Mesenchymal stem cell (in vitro differentiated cells and primary cell): ENCODE measurements around the gene DNAJB2.

Experiments used
- DNase-seq: peaks from one replicate; pipeline ENCODE4 v3.0.0-alpha.2; 2013
- H2AFZ ChIP-seq: one replicate; pipeline ENCODE4 v1.6.1; 2013; ENCODE audit warnings: low read depth, mild to moderate bottlenecking, control low read depth, inconsistent platforms, low read length, moderate library complexity
- H2AK5ac ChIP-seq: 2 replicates; pipeline ENCODE4 v1.6.1; 2013; ENCODE audit warnings: low read length, moderate library complexity, mild to moderate bottlenecking, inconsistent platforms; ENCODE audit not compliant: severe bottlenecking
- H2BK120ac ChIP-seq: one replicate; pipeline ENCODE4 v1.6.1; 2013; ENCODE audit warnings: low read depth, mild to moderate bottlenecking, inconsistent platforms, low read length, moderate library complexity
- H2BK12ac ChIP-seq, 2 experiments: one replicate each; pipeline ENCODE4 v1.6.1; 2013; ENCODE audit warnings: inconsistent platforms in 2 of 2, low read length in 2 of 2, mild to moderate bottlenecking in 2 of 2, moderate library complexity in 2 of 2, control low read depth in 1 of 2
- H2BK15ac ChIP-seq: one replicate; pipeline ENCODE4 v1.6.1; 2013; ENCODE audit warnings: mild to moderate bottlenecking, low read depth, inconsistent platforms; ENCODE audit not compliant: poor library complexity, severe bottlenecking
- H2BK5ac ChIP-seq: 2 replicates; pipeline ENCODE4 v1.6.1; 2013; ENCODE audit warnings: low read depth, mild to moderate bottlenecking, low read length, control low read depth, inconsistent platforms; ENCODE audit not compliant: poor library complexity, severe bottlenecking
- H3K14ac ChIP-seq, 2 experiments: one replicate each; pipeline ENCODE4 v1.6.1; 2013; ENCODE audit warnings: inconsistent platforms in 2 of 2, low read length in 2 of 2, control low read depth in 1 of 2, mild to moderate bottlenecking in 1 of 2, moderate library complexity in 1 of 2
- H3K18ac ChIP-seq, 2 experiments: one replicate each; pipeline ENCODE4 v1.6.1; 2013; ENCODE audit warnings: inconsistent platforms in 2 of 2, low read length in 2 of 2, control low read depth in 1 of 2, low read depth in 1 of 2, mild to moderate bottlenecking in 1 of 2
- H3K23ac ChIP-seq, 2 experiments: one replicate each; pipeline ENCODE4 v1.6.1; 2013; ENCODE audit warnings: inconsistent platforms in 2 of 2, low read length in 2 of 2, mild to moderate bottlenecking in 2 of 2, moderate library complexity in 2 of 2, control low read depth in 1 of 2
- H3K27ac ChIP-seq: 2 replicates; pipeline ENCODE4 v1.5.1; 2013; ENCODE audit warnings: mild to moderate bottlenecking, moderate library complexity, low read length, control low read depth, inconsistent platforms; ENCODE audit not compliant: poor library complexity, severe bottlenecking
- H3K27me3 ChIP-seq, 2 experiments: 2 replicates each; pipeline versions ENCODE4 v1.6.1 to v1.7.0; 2013; ENCODE audit warnings: low read length in 2 of 2, mild to moderate bottlenecking in 2 of 2, moderate library complexity in 2 of 2, control low read depth in 1 of 2, inconsistent platforms in 1 of 2; ENCODE audit not compliant: control insufficient read depth in 1 of 2, insufficient read depth in 1 of 2
- H3K36me3 ChIP-seq, 2 experiments: 2 replicates each; pipeline versions ENCODE4 v1.6.1 to v1.7.0; 2013; ENCODE audit warnings: low read length in 2 of 2, control low read depth in 1 of 2, inconsistent platforms in 1 of 2, low read depth in 1 of 2, mild to moderate bottlenecking in 1 of 2; ENCODE audit not compliant: insufficient read depth in 2 of 2, control insufficient read depth in 1 of 2
- H3K4ac ChIP-seq, 2 experiments: one replicate each; pipeline ENCODE4 v1.6.1; 2013; ENCODE audit warnings: inconsistent platforms in 2 of 2, low read length in 2 of 2, mild to moderate bottlenecking in 2 of 2, moderate library complexity in 2 of 2, control low read depth in 1 of 2, low read depth in 1 of 2
- H3K4me1 ChIP-seq: 2 replicates; pipeline ENCODE4 v1.6.1; 2013; ENCODE audit warnings: low read depth, low read length, control low read depth; ENCODE audit not compliant: control insufficient read depth, insufficient read depth
- H3K4me2 ChIP-seq: 2 replicates; pipeline ENCODE4 v1.6.1; 2013; ENCODE audit warnings: low read length, mild to moderate bottlenecking, inconsistent platforms; ENCODE audit not compliant: poor library complexity, severe bottlenecking
- H3K4me3 ChIP-seq, 2 experiments: 2 replicates each; pipeline versions ENCODE4 v1.5.1 to v1.7.0; 2013; ENCODE audit warnings: low read length in 2 of 2, mild to moderate bottlenecking in 2 of 2, control low read depth in 1 of 2, low read depth in 1 of 2; ENCODE audit not compliant: insufficient read depth in 1 of 2
- H3K79me1 ChIP-seq: replicated peaks from 2 replicates; pipeline ENCODE4 v1.6.1; 2013; ENCODE audit warnings: mild to moderate bottlenecking, control low read depth, low read length, inconsistent platforms; ENCODE audit not compliant: poor library complexity, severe bottlenecking
- H3K9ac ChIP-seq: 2 replicates; pipeline ENCODE4 v1.7.0; 2013; ENCODE audit warnings: mild to moderate bottlenecking, low read length, moderate library complexity
- H3K9me3 ChIP-seq: 2 replicates; pipeline ENCODE4 v1.7.0; 2013; ENCODE audit warnings: mild to moderate bottlenecking, low read length; ENCODE audit not compliant: control insufficient read depth
- H4K8ac ChIP-seq: one replicate; pipeline ENCODE4 v1.6.1; 2013; ENCODE audit warnings: inconsistent platforms, mild to moderate bottlenecking, low read length, moderate library complexity
- H4K91ac ChIP-seq: one replicate; pipeline ENCODE4 v1.6.1; 2013; ENCODE audit warnings: mild to moderate bottlenecking, low read length, inconsistent platforms
- WGBS: methylation state at CpG from one replicate; pipeline ENCODE4 v1.1.7; 2013; ENCODE audit warnings: mixed read lengths; 5-methylcytosine and 5-hydroxymethylcytosine counted together

DNAJB2 gene

DNA sequence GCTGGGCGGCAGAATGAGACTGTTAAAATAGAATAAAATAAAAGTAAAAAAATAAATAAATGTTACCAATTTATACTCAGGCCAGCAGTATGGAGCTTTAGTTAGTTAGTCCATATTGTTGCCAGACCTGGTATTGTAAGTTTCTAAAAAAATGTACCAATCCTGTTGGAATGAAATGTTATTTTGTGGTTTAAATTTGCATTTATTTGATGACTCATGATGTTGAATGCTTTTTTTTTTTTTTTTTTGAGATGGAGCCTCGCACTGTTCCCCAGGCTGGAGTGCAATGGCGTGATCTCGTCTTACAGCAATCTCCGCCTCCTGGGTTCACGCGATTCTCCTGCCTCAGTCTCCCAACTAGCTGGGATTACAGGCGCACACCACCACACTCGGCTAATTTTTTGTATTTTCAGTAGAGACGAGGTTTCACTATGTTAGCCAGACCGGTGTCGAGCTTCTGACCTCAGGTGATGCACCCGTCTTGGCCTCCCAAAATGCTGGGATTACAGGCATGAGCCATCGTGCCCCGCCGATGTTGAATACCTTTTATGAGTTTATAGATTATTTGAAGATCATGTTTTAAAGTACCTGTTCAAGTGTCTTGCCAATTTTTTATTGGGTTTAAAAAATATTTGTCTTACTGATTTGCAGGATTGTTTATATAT, 35.8 kb downstream of the DNAJB2 start:
- Histone ChIP-seq H3K36me3 (no peaks in the 10 kb centered on the region), H3K9ac (no peak overlapping the region), H3K14ac (no peak overlapping the region), H3K9me3 (no peaks in the 10 kb centered on the region), H3K27me3 (peaks cover 7 to 13% of the 10 kb centered on the region in 2 experiments), H2BK15ac (no peak overlapping the region), H3K4ac (no peak overlapping the region), H3K27ac (no peak overlapping the region), H3K79me1 (no peaks in the 10 kb centered on the region), H3K4me1 (no peaks in the 10 kb centered on the region), H2AFZ (no peak overlapping the region), H2BK5ac (no peak overlapping the region), H3K4me3 (no peak overlapping the region), H2AK5ac (no peak overlapping the region), H3K23ac (no peak overlapping the region), H4K8ac (no peak overlapping the region), H3K18ac (no peak overlapping the region), H2BK12ac (no peak overlapping the region), H4K91ac (no peak overlapping the region), H2BK120ac (no peak overlapping the region), H3K4me2 (no peak overlapping the region)
- 95% methylated on average over 15 of the region's 16 CpGs for WGBS
- DNase-seq: no peak

DNA sequence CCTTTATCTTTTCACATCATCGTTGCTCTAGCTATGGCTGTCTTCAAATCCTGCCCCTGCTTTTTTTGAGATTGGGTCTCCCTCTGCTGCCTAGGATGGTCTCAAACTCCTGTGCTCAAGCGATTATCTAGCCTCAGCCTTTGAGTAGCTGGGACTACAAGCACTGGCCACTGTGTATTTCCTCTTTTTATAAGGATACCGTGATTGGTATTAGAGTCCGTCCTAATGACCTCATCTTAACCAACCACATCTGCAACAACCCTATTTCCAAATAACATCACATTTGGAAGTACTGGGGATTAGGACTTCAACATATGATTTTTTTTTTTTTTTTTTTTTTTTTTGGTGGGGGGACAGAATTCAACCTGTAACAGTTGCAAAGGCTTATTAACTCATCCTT, 44.3 kb downstream of the DNAJB2 start:
- no peak overlapping the region for H3K27ac ChIP-seq
- no peak overlapping the region for H2AK5ac ChIP-seq
- no peaks in the 10 kb centered on the region for H3K4me1 ChIP-seq
- no peaks in the 10 kb centered on the region for H3K79me1 ChIP-seq
- H3K9ac ChIP-seq: no peak overlapping the region
- WGBS: 80% methylated on average over 3 of the region's 4 CpGs
- no peak overlapping the region for H2AFZ ChIP-seq
- no peak overlapping the region for H3K4ac ChIP-seq
- H3K36me3 ChIP-seq: no peaks in the 10 kb centered on the region
- H3K9me3 ChIP-seq: no peaks in the 10 kb centered on the region
- peaks cover 63 to 64% of the 10 kb centered on the region in 2 experiments for H3K27me3 ChIP-seq
- H3K18ac ChIP-seq: no peak overlapping the region
- no peak overlapping the region for H3K4me2 ChIP-seq
- DNase-seq: no peak
- no peak overlapping the region for H3K14ac ChIP-seq
- no peak overlapping the region for H2BK5ac ChIP-seq
- no peak overlapping the region for H4K8ac ChIP-seq
- no peak overlapping the region for H2BK120ac ChIP-seq
- H4K91ac ChIP-seq: no peak overlapping the region
- no peak overlapping the region for H3K23ac ChIP-seq
- no peak overlapping the region for H2BK15ac ChIP-seq
- no peak overlapping the region for H2BK12ac ChIP-seq
- no peak overlapping the region for H3K4me3 ChIP-seq

DNA sequence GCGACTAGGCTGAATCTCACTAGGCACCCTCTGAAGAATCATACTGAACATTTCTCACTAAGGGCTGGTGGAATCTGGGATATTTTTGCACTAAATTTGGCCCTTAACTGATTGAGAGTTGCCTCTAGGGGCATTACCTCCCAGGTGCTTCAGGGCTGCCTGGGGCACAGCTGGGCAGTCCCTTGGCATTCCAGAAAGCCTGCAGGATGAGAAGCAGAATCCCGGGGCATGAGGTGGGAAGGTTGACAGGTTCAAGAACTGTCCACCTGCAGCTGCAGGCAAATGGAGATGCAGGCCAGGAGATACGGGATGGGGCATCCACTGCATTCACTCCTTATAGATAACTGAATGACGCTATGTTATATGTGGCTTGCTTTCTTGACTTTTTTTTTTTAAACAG, 46.0 kb downstream of the DNAJB2 start:
- Histone ChIP-seq H3K18ac (no peak overlapping the region), H3K4me2 (no peak overlapping the region), H3K4ac (no peak overlapping the region), H3K79me1 (no peaks in the 10 kb centered on the region), H4K91ac (no peak overlapping the region), H2BK12ac (no peak overlapping the region), H2BK5ac (no peak overlapping the region), H3K4me1 (no peaks in the 10 kb centered on the region), H2AK5ac (no peak overlapping the region), H2BK120ac (no peak overlapping the region), H3K27me3 (peaks cover 79 to 81% of the 10 kb centered on the region in 2 experiments), H3K9ac (no peak overlapping the region), H3K9me3 (no peaks in the 10 kb centered on the region), H2BK15ac (no peak overlapping the region), H3K36me3 (no peaks in the 10 kb centered on the region), H2AFZ (no peak overlapping the region), H3K14ac (no peak overlapping the region), H3K27ac (no peak overlapping the region), H3K23ac (no peak overlapping the region), H3K4me3 (no peak overlapping the region), H4K8ac (no peak overlapping the region)
- DNase-seq: no peak
- 100% methylated on average over 3 of the region's 4 CpGs for WGBS

DNA sequence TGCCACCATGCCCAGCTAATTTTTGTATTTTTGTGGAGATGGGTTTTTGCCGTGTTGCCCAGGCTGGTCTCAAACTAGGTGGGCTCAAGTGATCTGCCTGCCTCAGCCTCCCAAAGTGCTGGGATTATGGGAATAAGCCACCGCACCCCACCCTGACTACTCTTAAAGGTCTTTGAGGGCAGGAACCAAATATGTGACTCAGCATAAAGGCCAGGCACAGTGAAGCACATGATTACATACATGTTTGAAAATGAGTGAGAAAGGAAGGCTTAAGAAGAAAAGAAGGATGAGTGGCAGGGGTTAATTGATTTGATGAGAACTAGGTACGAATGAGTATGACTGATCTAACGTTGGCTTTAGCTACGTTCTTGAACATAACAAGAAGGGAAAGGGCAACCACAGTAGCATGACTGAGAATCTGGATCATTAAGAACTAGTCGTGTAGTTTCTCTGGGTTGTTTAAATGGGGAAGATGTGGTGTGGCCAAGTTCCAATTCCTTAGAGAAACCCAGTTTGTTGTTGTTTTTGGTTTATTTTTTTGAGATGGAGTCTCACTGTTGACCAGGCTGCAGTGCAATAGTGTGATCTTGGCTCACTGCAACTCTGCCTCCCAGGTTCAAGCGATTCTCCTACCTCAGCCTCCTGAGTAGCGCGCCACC, 46.6 kb downstream of the DNAJB2 start:
- Histone ChIP-seq H2BK5ac (no peak overlapping the region), H2BK12ac (no peak overlapping the region), H3K4me3 (no peak overlapping the region), H3K23ac (no peak overlapping the region), H3K27me3 (peaks cover 85 to 87% of the 10 kb centered on the region in 2 experiments), H4K8ac (no peak overlapping the region), H3K79me1 (no peaks in the 10 kb centered on the region), H3K9ac (no peak overlapping the region), H3K9me3 (no peaks in the 10 kb centered on the region), H2BK15ac (no peak overlapping the region), H3K4me2 (no peak overlapping the region), H3K4me1 (no peaks in the 10 kb centered on the region), H3K27ac (no peak overlapping the region), H2BK120ac (no peak overlapping the region), H3K36me3 (no peaks in the 10 kb centered on the region), H3K14ac (no peak overlapping the region), H4K91ac (no peak overlapping the region), H2AK5ac (no peak overlapping the region), H3K4ac (no peak overlapping the region), H3K18ac (no peak overlapping the region), H2AFZ (no peak overlapping the region)
- no peak for DNase-seq
- 81% methylated on average over 9 of the region's 9 CpGs for WGBS
